Panc1 (cell line): ENCODE results near the gene MRPS34. TPM values are rescaled to one million over a fixed set of nuclear protein-coding genes. Genes with fewer than 3 reads are reported as not detected.

Experiments
- ATAC-seq: fragments of 200-7000 bp; cut with Tn5 transposase; 2 replicates; pipeline ENCODE4 v1.9.1; 2020; ENCODE audit warnings: mild to moderate bottlenecking, moderate library complexity
- BruUV-seq: library from RNA; stranded (reverse); fragments of 400-500 nt; replicated peaks from 2 replicates; lab custom pipeline; 2021; lab: Mats Ljungman, UMichigan
- CTCF ChIA-PET: fragments of 300-600 bp; sonication (Branson Sonifier 250); formaldehyde crosslinking; loops from one replicate; lab custom pipeline; 2022; ENCODE audit warnings: antibody characterized with exemption; lab: Charles Lee
- POLR2A ChIA-PET: fragments of 300-600 bp; sonication (Branson Sonifier 250); formaldehyde crosslinking; loops from one replicate; lab custom pipeline; 2022; ENCODE audit warnings: antibody characterized with exemption; lab: Charles Lee
- DNase-seq: peaks from one replicate; pipeline ENCODE4 v3.0.0-alpha.2; 2010; ENCODE audit warnings: low read depth, low spot score
- H3K27ac ChIP-seq: 2 replicates; pipeline ENCODE4 v1.5.1; 2011; ENCODE audit warnings: mild to moderate bottlenecking, low read length, inconsistent platforms
- H3K27me3 ChIP-seq: fragments of 200-500 bp; sonication (Bioruptor generic); 2 replicates; pipeline ENCODE4 v1.6.0; 2014; ENCODE audit warnings: low read length, inconsistent platforms; ENCODE audit not compliant: control insufficient read depth, insufficient read depth
- H3K36me3 ChIP-seq: fragments of 200-500 bp; sonication (Bioruptor generic); 2 replicates; pipeline ENCODE4 v1.5.1; 2014; ENCODE audit warnings: inconsistent platforms, mild to moderate bottlenecking, low read length, moderate library complexity; ENCODE audit not compliant: control insufficient read depth, insufficient read depth
- H3K4me1 ChIP-seq: 2 replicates; pipeline ENCODE4 v1.5.1; 2011; ENCODE audit warnings: inconsistent platforms, mild to moderate bottlenecking, low read length, moderate library complexity; ENCODE audit not compliant: control insufficient read depth, insufficient read depth
- H3K4me3 ChIP-seq, 2 experiments: 2 replicates each; pipeline ENCODE4 v1.5.1; 2011 to 2012; ENCODE audit warnings: low read depth in 2 of 2, low read length in 2 of 2, mild to moderate bottlenecking in 2 of 2, inconsistent platforms in 1 of 2, moderate library complexity in 1 of 2
- H3K9me3 ChIP-seq: fragments of 200-500 bp; sonication (Bioruptor generic); 2 replicates; pipeline ENCODE4 v1.5.1; 2014; ENCODE audit warnings: low read depth, mild to moderate bottlenecking, inconsistent platforms, low read length, moderate library complexity; ENCODE audit not compliant: control insufficient read depth, insufficient read depth
- CTCF ChIP-seq: fragments of 450-650 bp; IDR thresholded peaks from 2 replicates; pipeline ENCODE4 v1.5.1; 2017; ENCODE audit warnings: mild to moderate bottlenecking
- POLR2AphosphoS5 ChIP-seq: IDR thresholded peaks from 2 replicates; pipeline ENCODE4 v1.6.1; 2012; ENCODE audit warnings: mild to moderate bottlenecking, low read depth, low read length, moderate library complexity
- SIN3A ChIP-seq: IDR thresholded peaks from 2 replicates; pipeline ENCODE4 v1.6.1; 2012; ENCODE audit warnings: low read depth, mild to moderate bottlenecking, low read length, moderate library complexity, borderline replicate concordance; ENCODE audit not compliant: insufficient read depth
- TCF7L2 ChIP-seq: IDR thresholded peaks from 2 replicates; pipeline ENCODE4 v1.6.1; 2011; ENCODE audit warnings: mild to moderate bottlenecking, low read depth, low read length, inconsistent platforms
- in situ Hi-C: cut with HindIII; loops from 2 replicates; pipeline ENCODE4 v1.10.0; 2016; ENCODE audit warnings: low sequenced_read_pairs, low pct_unique_long_range_greater_than_20kb
- intact Hi-C: fragments of 100-400 bp; cut with micrococcal nuclease; formaldehyde crosslinking; loops from one replicate; pipeline ENCODE4 v1.10.0; 2022; ENCODE audit not compliant: unreplicated experiment
- total RNA-seq: library from RNA; stranded (reverse); gene quantifications from one replicate; pipeline ENCODE4 v1.2.1, GENCODE V29; 2021; ENCODE audit not compliant: unreplicated experiment
- TF ChIP-seq, protein P1 (sequence below), 2 experiments: IDR thresholded peaks; 2 replicates each; pipeline ENCODE4 v1.6.1; 2011 to 2012; ENCODE audit warnings: low read depth in 2 of 2, control low read depth in 1 of 2, low read length in 1 of 2, mild to moderate bottlenecking in 1 of 2, moderate library complexity in 1 of 2; ENCODE audit not compliant: insufficient read depth in 1 of 2

The MRPS34 gene
- total RNA-seq, 1 experiment from 2014 or later, result 187 TPM

DNA sequence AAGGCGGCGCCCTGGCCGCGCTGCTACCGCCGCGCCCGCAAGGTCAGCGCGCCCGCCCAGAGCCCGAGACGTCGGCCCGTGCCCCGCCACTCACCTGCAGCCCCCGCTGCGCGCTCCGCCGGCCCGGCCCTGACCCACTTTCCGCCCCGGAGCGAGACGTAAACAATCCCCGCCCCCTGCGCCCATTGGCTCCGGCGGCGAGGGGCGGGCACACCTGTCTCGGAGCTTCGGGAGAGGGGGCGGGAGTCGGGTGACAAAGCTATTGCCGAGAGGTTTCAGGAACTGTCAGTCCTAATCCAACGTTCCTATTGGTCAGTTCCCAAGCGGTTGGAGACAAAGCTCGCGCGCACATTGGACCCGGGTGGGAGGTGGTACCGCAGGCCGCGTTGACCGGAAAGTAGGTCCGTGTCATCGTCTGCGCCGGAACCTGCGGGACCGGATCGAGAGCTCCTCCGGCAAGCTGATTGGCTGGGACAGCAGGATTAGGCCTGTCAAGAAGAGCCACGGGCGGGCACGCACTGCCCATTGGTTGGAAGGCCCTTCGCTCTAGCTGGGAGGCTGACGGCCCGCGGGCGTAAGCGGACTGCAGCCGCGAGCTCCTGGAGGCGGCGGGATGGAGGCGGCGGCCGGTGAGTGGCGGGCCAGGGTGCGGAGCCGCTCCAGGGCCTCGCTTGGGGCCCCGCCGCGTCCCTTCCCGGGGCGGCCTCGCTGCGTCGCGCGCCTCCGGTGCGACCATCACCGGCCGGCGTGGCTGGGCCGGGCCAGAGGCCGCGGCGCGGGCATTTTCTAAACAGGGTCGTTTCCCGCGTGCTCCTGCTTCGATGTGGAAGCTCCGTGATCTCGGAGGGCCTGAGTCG lies 9.7 kb upstream of the MRPS34 start, which contains the start of the genes NUBP2 and SPSB3:
NUBP2 (plus strand) TSS at position 553 of the 857 bp plus-strand sequence; CDS start at position 614, 61 bp downstream.
SPSB3 (minus strand) TSS at position 164 of the 857 bp plus-strand sequence. CDS start 1,088 bp downstream, outside the sequence.
- peak within 1 kb of the TSS; percentile 97 to 98 for H3K4me3 ChIP-seq

GRCh38 chr16:1781758-1782407 lies 8.9 kb upstream of the MRPS34 start:
- ChIA-PET CTCF (no interaction called here), POLR2A (no interaction called here)
- intact Hi-C loops, result no loop called here
- TF ChIP-seq, protein P1, sequence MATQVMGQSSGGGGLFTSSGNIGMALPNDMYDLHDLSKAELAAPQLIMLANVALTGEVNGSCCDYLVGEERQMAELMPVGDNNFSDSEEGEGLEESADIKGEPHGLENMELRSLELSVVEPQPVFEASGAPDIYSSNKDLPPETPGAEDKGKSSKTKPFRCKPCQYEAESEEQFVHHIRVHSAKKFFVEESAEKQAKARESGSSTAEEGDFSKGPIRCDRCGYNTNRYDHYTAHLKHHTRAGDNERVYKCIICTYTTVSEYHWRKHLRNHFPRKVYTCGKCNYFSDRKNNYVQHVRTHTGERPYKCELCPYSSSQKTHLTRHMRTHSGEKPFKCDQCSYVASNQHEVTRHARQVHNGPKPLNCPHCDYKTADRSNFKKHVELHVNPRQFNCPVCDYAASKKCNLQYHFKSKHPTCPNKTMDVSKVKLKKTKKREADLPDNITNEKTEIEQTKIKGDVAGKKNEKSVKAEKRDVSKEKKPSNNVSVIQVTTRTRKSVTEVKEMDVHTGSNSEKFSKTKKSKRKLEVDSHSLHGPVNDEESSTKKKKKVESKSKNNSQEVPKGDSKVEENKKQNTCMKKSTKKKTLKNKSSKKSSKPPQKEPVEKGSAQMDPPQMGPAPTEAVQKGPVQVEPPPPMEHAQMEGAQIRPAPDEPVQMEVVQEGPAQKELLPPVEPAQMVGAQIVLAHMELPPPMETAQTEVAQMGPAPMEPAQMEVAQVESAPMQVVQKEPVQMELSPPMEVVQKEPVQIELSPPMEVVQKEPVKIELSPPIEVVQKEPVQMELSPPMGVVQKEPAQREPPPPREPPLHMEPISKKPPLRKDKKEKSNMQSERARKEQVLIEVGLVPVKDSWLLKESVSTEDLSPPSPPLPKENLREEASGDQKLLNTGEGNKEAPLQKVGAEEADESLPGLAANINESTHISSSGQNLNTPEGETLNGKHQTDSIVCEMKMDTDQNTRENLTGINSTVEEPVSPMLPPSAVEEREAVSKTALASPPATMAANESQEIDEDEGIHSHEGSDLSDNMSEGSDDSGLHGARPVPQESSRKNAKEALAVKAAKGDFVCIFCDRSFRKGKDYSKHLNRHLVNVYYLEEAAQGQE (IDR thresholded peaks at IDR 0.05; ENCODE audit: insufficient read depth in 1 of 2, low read depth in 2 of 2, low read length in 1 of 2), result no peak
- no peak for TF ChIP-seq CTCF
- peak; percentile 18; the same call in 1 of the 2 replicates for TF ChIP-seq POLR2AphosphoS5
- TF ChIP-seq TCF7L2, result 0 out of 2 replicates have a peak, but pooled peaks have one; percentile 38

More for the DNA sequence above, 9.7 kb upstream of the MRPS34 start, which contains the start of the genes NUBP2 and SPSB3:
- Histone ChIP-seq H3K9me3 (no peaks in the 10 kb centered on the region), H3K27me3 (no peaks in the 10 kb centered on the region), H3K27ac (peak within 1 kb of the TSS; percentile 91), H3K36me3 (peaks cover 3% of the 10 kb centered on the region; the same call in 1 of the 2 replicates), H3K4me1 (peaks cover 35% of the 10 kb centered on the region)
- no TSS peak for BruUV-seq
- ChIA-PET CTCF (interaction anchor here (0.6 to 1.0 kb wide), 3 partner anchors 9 to 1306 kb away, joined by 3 to 5 read pairs (median 4); no protein-coding TSS in a partner anchor), POLR2A (interaction anchor here (0.6 kb wide), 1 partner anchor 344 kb away, joined by 3 read pairs; no protein-coding TSS in a partner anchor)
- ATAC-seq (peak; percentile 84), DNase-seq (peak; percentile 100)
- in situ Hi-C loops, result no loop called here
- intact Hi-C loops, result no loop called here
- TF ChIP-seq, protein P1 (IDR thresholded peaks at IDR 0.05; ENCODE audit: insufficient read depth in 1 of 2, low read depth in 2 of 2, low read length in 1 of 2), result no peak
- TF ChIP-seq CTCF (no peak), POLR2AphosphoS5 (no peak; the same call in none of the 2 replicates), TCF7L2 (peak; percentile 4; the same call in 1 of the 2 replicates), SIN3A (peak; percentile 56; the same call in 1 of the 2 replicates)

More at GRCh38 chr16:1781758-1782407, 8.9 kb upstream of the MRPS34 start:
- peaks cover 3% of the 10 kb centered on the region; the same call in 1 of the 2 replicates for H3K36me3 ChIP-seq
- no peaks in the 10 kb centered on the region for H3K27me3 ChIP-seq
- H3K27ac ChIP-seq, result peak overlapping the region; percentile 79
- peak; percentile 9 for ATAC-seq
- H3K4me3 ChIP-seq, result peak overlapping the region; percentile 72 to 98
- H3K9me3 ChIP-seq, result no peaks in the 10 kb centered on the region
- H3K4me1 ChIP-seq, result peaks cover 40% of the 10 kb centered on the region
- no TSS peak for BruUV-seq
- in situ Hi-C loops, result no loop called here
- no peak for DNase-seq
